HepG2 (cell line): ENCODE results near the gene GPATCH8. TPM values are rescaled to one million over a fixed set of nuclear protein-coding genes. Genes with fewer than 3 reads are reported as not detected.
A peak's percentile ranks its signal among the peaks of the same experiment; 100 is the strongest.

Source experiments
- AKAP8 ChIP-seq: sonication (generic); formaldehyde crosslinking; IDR thresholded peaks from 2 replicates; pipeline ENCODE4 v1.5.1; 2020; ENCODE audit warnings: mild to moderate bottlenecking, missing genetic modification reagents
- ATF3 ChIP-seq: sonication (generic); formaldehyde crosslinking; IDR thresholded peaks from 2 replicates; pipeline ENCODE4 v1.4.0; 2020; ENCODE audit warnings: missing genetic modification reagents
- ETV5 ChIP-seq: IDR thresholded peaks from 2 replicates; pipeline ENCODE4 v1.6.1; 2018; ENCODE audit warnings: missing biosample characterization, missing genetic modification reagents, inconsistent platforms, borderline replicate concordance
- GABPB1 ChIP-seq: IDR thresholded peaks from 2 replicates; pipeline ENCODE4 v1.6.1; 2016; ENCODE audit warnings: mild to moderate bottlenecking, missing genetic modification reagents, moderate library complexity, missing compliant biosample characterization
- HES4 ChIP-seq: sonication (generic); formaldehyde crosslinking; IDR thresholded peaks from 2 replicates; pipeline ENCODE4 v1.9.0; 2021; ENCODE audit warnings: mild to moderate bottlenecking, missing genetic modification reagents, borderline replicate concordance
- HNRNPK ChIP-seq: fragments of 200-400 bp; formaldehyde crosslinking; IDR thresholded peaks from 2 replicates; pipeline ENCODE4 v1.6.1; 2018; ENCODE audit warnings: low read length, low read depth, moderate library complexity, mild to moderate bottlenecking; ENCODE audit not compliant: poor library complexity, severe bottlenecking
- MAFG ChIP-seq: sonication (generic); formaldehyde crosslinking; IDR thresholded peaks from 2 replicates; pipeline ENCODE4 v1.5.1; 2020; ENCODE audit warnings: mild to moderate bottlenecking, missing genetic modification reagents
- NFATC3 ChIP-seq: sonication (generic); formaldehyde crosslinking; IDR thresholded peaks from 2 replicates; pipeline ENCODE4 v1.5.1; 2020; ENCODE audit warnings: mild to moderate bottlenecking, missing genetic modification reagents
- RAD51 ChIP-seq: fragments of 450-650 bp; IDR thresholded peaks from 2 replicates; pipeline ENCODE4 v1.6.1; 2016; ENCODE audit warnings: borderline replicate concordance
- RBM22 ChIP-seq: fragments of 200-400 bp; formaldehyde crosslinking; optimal IDR thresholded peaks from 2 replicates; pipeline ENCODE3; 2017; ENCODE audit warnings: mild to moderate bottlenecking, low read length, moderate library complexity
- REPIN1 ChIP-seq: sonication (generic); formaldehyde crosslinking; IDR thresholded peaks from 2 replicates; pipeline ENCODE4 v1.8.0; 2022; ENCODE audit warnings: missing genetic modification reagents, low read depth, mild to moderate bottlenecking, borderline replicate concordance
- SRSF1 ChIP-seq: fragments of 200-400 bp; formaldehyde crosslinking; optimal IDR thresholded peaks from 2 replicates; pipeline ENCODE3; 2017; ENCODE audit warnings: mild to moderate bottlenecking, low read depth, low read length, moderate library complexity
- TARDBP ChIP-seq: sonication (generic); formaldehyde crosslinking; IDR thresholded peaks from 2 replicates; pipeline ENCODE4 v1.8.0; 2022; ENCODE audit warnings: mild to moderate bottlenecking, missing genetic modification reagents
- TCF12 ChIP-seq, 2 experiments: fragments of 450-650 bp in 1 of 2; sonication (generic) in 1 of 2; formaldehyde crosslinking in 1 of 2; IDR thresholded peaks; 2 replicates each; pipeline versions ENCODE4 v1.6.1 to v1.8.0; 2017 to 2022; ENCODE audit warnings: antibody characterized with exemption in 1 of 2, mild to moderate bottlenecking in 1 of 2, missing genetic modification reagents in 1 of 2, moderate library complexity in 1 of 2
- TOE1 ChIP-seq: sonication (generic); formaldehyde crosslinking; IDR thresholded peaks from 2 replicates; pipeline ENCODE4 v1.4.0; 2020; ENCODE audit warnings: mild to moderate bottlenecking, missing genetic modification reagents
- ZBTB38 ChIP-seq: sonication (generic); formaldehyde crosslinking; IDR thresholded peaks from 2 replicates; pipeline ENCODE4 v1.5.1; 2020; ENCODE audit warnings: mild to moderate bottlenecking, missing genetic modification reagents
- ZBTB43 ChIP-seq: sonication (generic); formaldehyde crosslinking; conservative IDR thresholded peaks from 2 replicates; pipeline ENCODE4 v1.4.0; 2020; ENCODE audit warnings: missing genetic modification reagents
- ZBTB7A ChIP-seq: sonication (generic); formaldehyde crosslinking; IDR thresholded peaks from 2 replicates; pipeline ENCODE4 v1.8.0; 2022; ENCODE audit warnings: mild to moderate bottlenecking, missing genetic modification reagents
- ZFP82 ChIP-seq: sonication (generic); formaldehyde crosslinking; IDR thresholded peaks from 2 replicates; pipeline ENCODE4 v1.5.1; 2020; ENCODE audit warnings: mild to moderate bottlenecking, missing genetic modification reagents, borderline replicate concordance
- ZKSCAN5 ChIP-seq: sonication (generic); formaldehyde crosslinking; IDR thresholded peaks from 2 replicates; pipeline ENCODE4 v1.5.1; 2020; ENCODE audit warnings: mild to moderate bottlenecking, missing genetic modification reagents
- ZMAT5 ChIP-seq: sonication (generic); formaldehyde crosslinking; IDR thresholded peaks from 2 replicates; pipeline ENCODE4 v1.5.0; 2020; ENCODE audit warnings: mild to moderate bottlenecking, low read depth, missing genetic modification reagents, borderline replicate concordance
- ZMYM3 ChIP-seq: sonication (generic); formaldehyde crosslinking; IDR thresholded peaks from 2 replicates; pipeline ENCODE4 v1.5.1; 2020; ENCODE audit warnings: mild to moderate bottlenecking, missing genetic modification reagents
- ZNF12 ChIP-seq: sonication (generic); formaldehyde crosslinking; IDR thresholded peaks from 2 replicates; pipeline ENCODE4 v1.5.0; 2020; ENCODE audit warnings: missing genetic modification reagents
- ZNF24 ChIP-seq: fragments of 450-650 bp; IDR thresholded peaks from 2 replicates; pipeline ENCODE4 v1.6.1; 2017; ENCODE audit warnings: antibody characterized with exemption, mild to moderate bottlenecking
- ZNF3 ChIP-seq: IDR thresholded peaks from 2 replicates; pipeline ENCODE4 v1.7.0; 2017; ENCODE audit warnings: inconsistent platforms
- ZNF30 ChIP-seq: sonication (generic); formaldehyde crosslinking; IDR thresholded peaks from 2 replicates; pipeline ENCODE4 v1.5.0; 2020; ENCODE audit warnings: mild to moderate bottlenecking, missing genetic modification reagents
- ZNF326 ChIP-seq: sonication (generic); formaldehyde crosslinking; IDR thresholded peaks from 2 replicates; pipeline ENCODE4 v1.4.0; 2020; ENCODE audit warnings: missing genetic modification reagents, borderline replicate concordance
- ZNF619 ChIP-seq: sonication (generic); formaldehyde crosslinking; IDR thresholded peaks from 2 replicates; pipeline ENCODE4 v1.4.0; 2020; ENCODE audit warnings: mild to moderate bottlenecking, missing genetic modification reagents
- ZNF75D ChIP-seq: sonication (generic); formaldehyde crosslinking; IDR thresholded peaks from 2 replicates; pipeline ENCODE4 v1.8.1; 2023; ENCODE audit warnings: missing genetic modification reagents, mild to moderate bottlenecking, borderline replicate concordance
- ZSCAN31 ChIP-seq: sonication (generic); formaldehyde crosslinking; IDR thresholded peaks from 2 replicates; pipeline ENCODE4 v1.5.0; 2020; ENCODE audit warnings: low read depth, mild to moderate bottlenecking, missing genetic modification reagents
- ZZZ3 ChIP-seq: sonication (generic); formaldehyde crosslinking; IDR thresholded peaks from 2 replicates; pipeline ENCODE4 v1.4.0; 2020; ENCODE audit warnings: missing genetic modification reagents, mild to moderate bottlenecking, borderline replicate concordance
- polyA plus RNA-seq, 8 experiments: library from polyadenylated mRNA; depleted of rRNA in 3 of 8; stranded (reverse) in 7 of 8; unstranded in 1 of 8; fragments of >200 nt; fragmentation: Illumina TruSeq in 4 of 8; extraction: Trizol in 4 of 8; gene quantifications; 2 replicates each; pipeline versions ENCODE4 v1.2.1 to v1.2.3, GENCODE V29; 2011 to 2016; ENCODE audit warnings: low read depth in 4 of 8, missing spikeins in 1 of 8, mixed read lengths in 1 of 8; ENCODE audit not compliant: insufficient read depth in 1 of 8
- total RNA-seq, 5 experiments: library from RNA; depleted of rRNA; stranded (reverse); fragments of >200 nt; fragmentation: Illumina TruSeq; extraction: Trizol; gene quantifications; 2 replicates each; pipeline ENCODE4 v1.2.3, GENCODE V29; 2016; ENCODE audit warnings: low read depth in 1 of 5

GPATCH8 gene
- total and polyA plus RNA-seq, 2 of the 13 experiments (the other 11 are each of a cell fraction or from before 2014, with no cell fraction given), result 20.7 to 21.5 TPM

- peak; percentile 78; the same call in 1 of the 2 replicates for TF ChIP-seq ZNF619 (CRISPR knock-in tag)
- TF ChIP-seq ZNF75D, result no peak
- TF ChIP-seq RAD51, result no peak
- TF ChIP-seq HES4 (CRISPR knock-in tag), result no peak
- no peak for TF ChIP-seq ZBTB7A
- TF ChIP-seq REPIN1 (CRISPR knock-in tag), result peak; percentile 21; the same call in 1 of the 2 replicates
- TF ChIP-seq ZNF3 (CRISPR knock-in tag), result no peak
- TF ChIP-seq ZMYM3, result peak; percentile 71; the same call in 1 of the 2 replicates
- TF ChIP-seq SRSF1, result no peak
- no peak for TF ChIP-seq TARDBP (CRISPR knock-in tag)
- no peak for TF ChIP-seq ZNF30 (CRISPR knock-in tag)
- TF ChIP-seq ZSCAN31 (CRISPR knock-in tag), result no peak; the same call in 1 of the 2 replicates
- no peak for TF ChIP-seq ZBTB43 (CRISPR knock-in tag)
- TF ChIP-seq ZMAT5, result no peak
- TF ChIP-seq TOE1 (CRISPR knock-in tag), result 0 out of 2 replicates have a peak, but pooled peaks have one; percentile 42
- no peak for TF ChIP-seq ZNF12 (CRISPR knock-in tag)
- no peak for TF ChIP-seq ZFP82 (CRISPR knock-in tag)
- no peak for TF ChIP-seq NFATC3 (CRISPR knock-in tag)
- TF ChIP-seq HNRNPK, result no peak
- TF ChIP-seq ETV5 (CRISPR knock-in tag), result no peak
- peak; percentile 52 for TF ChIP-seq GABPB1
- TF ChIP-seq TCF12 (IDR thresholded peaks at IDR 0.05), result no peak
- TF ChIP-seq TCF12 (CRISPR knock-in tag; IDR thresholded peaks at IDR 0.05), result no peak
- no peak for TF ChIP-seq RBM22
- peak; percentile 49; the same call in 1 of the 2 replicates for TF ChIP-seq ZBTB38 (CRISPR knock-in tag)
- peak; percentile 25; the same call in 1 of the 2 replicates for TF ChIP-seq ZKSCAN5 (CRISPR knock-in tag)
- no peak for TF ChIP-seq ZNF24
- TF ChIP-seq AKAP8 (CRISPR knock-in tag), result no peak
- no peak for TF ChIP-seq ZZZ3 (CRISPR knock-in tag)
- TF ChIP-seq ZNF326 (CRISPR knock-in tag), result no peak
- TF ChIP-seq MAFG, result no peak
- no peak for TF ChIP-seq ATF3 (CRISPR knock-in tag)
Observed at GRCh38 chr17:44533533-44534246, 30.5 kb upstream of the GPATCH8 start (continued).
